Activated gamma-delta T cell (primary cell): ENCODE results near the gene NDUFB10.

ENCODE experiments used
- DNase-seq: peaks from one replicate; lab custom pipeline; 2025; lab: John Stamatoyannopoulos, UW

The NDUFB10 gene

GRCh38 chr16:1971796-1972489 is 12.6 kb downstream of the NDUFB10 start, which contains the start of gene TBL3:
Gene TBL3 (plus strand): TSS chr16:1972053. CDS start chr16:1972165, 112 bp downstream.
- peak; percentile 97 for DNase-seq

GRCh38 chr16:1972490-1972877 is 13.1 kb downstream of the NDUFB10 start:
- DNase-seq: no peak

GRCh38 chr16:1973461-1974156 is 14.3 kb downstream of the NDUFB10 start:
- DNase-seq: no peak

GRCh38 chr16:1974157-1975070 is 15.1 kb downstream of the NDUFB10 start:
- DNase-seq: no peak

GRCh38 chr16:1975432-1976215 is 16.3 kb downstream of the NDUFB10 start:
- no peak for DNase-seq

DNA sequence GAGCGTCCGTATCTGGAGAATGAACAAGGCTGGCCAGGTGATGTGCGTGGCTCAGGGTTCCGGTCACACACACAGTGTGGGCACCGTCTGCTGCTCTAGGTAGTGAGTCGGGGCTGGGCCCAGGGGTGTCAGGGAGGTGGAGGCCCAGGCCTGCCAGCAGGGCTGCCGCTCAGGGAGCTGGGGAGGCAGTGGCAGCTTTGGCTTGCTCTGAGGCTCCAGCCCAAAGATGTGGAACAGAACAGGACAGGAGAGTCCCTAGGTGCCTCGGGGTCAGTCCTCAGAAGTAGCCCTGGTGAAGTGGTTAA is 16.8 kb downstream of the NDUFB10 start:
- no peak for DNase-seq

DNA sequence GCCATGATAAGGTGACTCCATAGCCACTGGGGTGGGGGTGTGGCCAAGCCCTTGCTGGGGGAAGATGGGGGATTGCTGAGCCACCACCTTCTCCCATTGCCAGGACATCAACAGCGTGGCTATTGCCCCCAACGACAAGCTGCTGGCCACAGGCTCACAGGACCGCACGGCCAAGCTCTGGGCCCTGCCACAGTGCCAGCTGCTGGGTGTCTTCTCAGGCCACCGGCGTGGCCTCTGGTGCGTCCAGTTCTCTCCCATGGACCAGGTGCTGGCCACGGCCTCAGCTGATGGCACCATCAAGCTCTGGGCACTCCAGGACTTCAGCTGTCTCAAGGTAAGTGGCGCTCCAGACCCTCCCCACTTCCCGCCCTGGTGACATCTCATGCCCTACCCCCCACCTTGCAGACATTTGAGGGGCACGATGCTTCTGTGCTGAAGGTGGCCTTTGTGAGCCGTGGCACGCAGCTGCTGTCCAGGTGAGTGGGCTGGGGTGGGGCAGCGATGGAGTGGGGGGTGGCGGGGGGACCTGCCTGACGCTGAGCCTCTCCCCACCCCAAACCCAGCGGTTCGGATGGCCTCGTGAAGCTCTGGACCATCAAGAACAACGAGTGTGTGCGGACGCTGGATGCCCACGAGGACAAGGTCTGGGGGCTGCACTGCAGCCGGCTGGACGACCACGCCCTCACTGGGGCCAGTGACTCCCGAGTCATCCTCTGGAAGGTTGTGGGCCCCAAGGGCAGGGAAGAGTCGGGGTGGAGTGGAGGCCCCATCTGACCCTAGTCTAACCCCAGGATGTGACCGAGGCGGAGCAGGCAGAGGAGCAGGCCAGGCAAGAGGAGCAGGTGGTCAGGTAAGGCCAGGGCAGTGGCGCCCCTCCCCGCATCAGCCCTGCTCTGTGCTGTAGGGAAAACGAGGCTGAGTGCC is 17.9 kb downstream of the NDUFB10 start:
- no peak for DNase-seq

- no peak for DNase-seq
These were observed 18.5 kb downstream of the NDUFB10 start for GRCh38 chr16:1977875-1978268.

GRCh38 chr16:1978476-1979120 is 19.3 kb downstream of the NDUFB10 start:
- DNase-seq: no peak

DNA sequence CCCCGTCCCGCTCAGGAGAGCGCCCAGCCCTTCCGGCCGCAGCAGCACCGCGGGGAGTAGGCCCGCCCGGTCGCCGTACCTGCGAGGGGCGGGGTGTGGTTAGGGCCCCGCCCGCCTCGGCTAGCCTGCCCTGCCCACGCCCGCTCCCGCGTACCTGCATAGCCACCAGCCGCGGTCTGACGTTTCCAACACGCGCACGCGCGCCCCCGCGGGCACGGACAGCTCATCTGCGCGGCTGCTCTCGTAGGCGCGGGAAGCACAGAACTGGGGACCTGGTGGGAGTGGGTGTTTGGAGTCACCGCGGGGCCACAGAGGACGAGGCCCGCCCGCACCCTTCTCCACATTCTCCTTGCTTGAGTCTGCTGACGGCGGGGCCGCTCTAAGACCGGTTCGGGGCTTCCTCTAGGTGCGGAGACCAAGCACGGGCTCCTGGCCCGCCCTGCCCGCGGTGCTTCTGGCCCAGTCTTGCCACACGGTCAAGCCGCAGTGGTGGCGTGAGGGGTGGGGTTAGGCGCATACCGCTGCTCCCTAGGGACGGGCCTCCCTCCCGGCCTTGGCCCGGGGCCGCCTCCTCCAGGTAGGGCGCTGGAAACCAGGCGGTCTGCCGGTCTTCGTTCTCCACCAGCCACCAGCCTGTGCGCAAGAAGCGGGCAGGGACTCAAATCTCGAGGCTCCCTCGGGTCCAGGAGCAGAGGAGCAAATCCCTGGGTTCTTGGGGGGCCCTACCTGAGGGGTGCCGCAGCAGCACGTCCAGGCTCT is 20.1 kb downstream of the NDUFB10 start:
- DNase-seq: no peak

GRCh38 chr16:1980030-1980769 is 20.9 kb downstream of the NDUFB10 start:
- no peak for DNase-seq

GRCh38 chr16:1980770-1981087 is 21.4 kb downstream of the NDUFB10 start:
- DNase-seq: no peak

DNA sequence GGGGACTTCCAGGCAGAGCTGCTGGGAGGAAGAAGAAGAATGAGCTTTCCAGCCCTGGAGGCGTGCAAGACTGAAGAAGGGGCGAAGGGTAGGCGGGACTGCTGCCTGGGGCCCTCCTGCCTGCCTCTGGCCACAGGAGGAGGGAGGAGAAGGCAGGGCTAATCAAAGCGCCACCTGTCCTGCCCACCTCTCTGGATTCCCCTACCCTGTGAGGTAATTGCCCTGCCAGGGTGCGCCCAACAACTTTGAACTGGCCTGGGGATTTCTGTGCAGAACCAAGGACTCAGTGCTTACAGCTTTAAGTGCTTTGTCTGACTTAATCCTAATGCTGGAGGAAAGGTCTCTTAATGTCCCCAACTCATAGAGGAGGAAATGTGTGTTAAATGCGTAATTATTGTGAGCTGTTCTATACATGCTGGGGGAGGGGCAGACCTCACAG is 22.1 kb downstream of the NDUFB10 start, which contains the start of gene NOXO1:
Gene NOXO1 (minus strand): TSS at position 72 of the 439 bp plus-strand sequence. CDS start 290 bp downstream, outside the sequence.
- DNase-seq: no peak

DNA sequence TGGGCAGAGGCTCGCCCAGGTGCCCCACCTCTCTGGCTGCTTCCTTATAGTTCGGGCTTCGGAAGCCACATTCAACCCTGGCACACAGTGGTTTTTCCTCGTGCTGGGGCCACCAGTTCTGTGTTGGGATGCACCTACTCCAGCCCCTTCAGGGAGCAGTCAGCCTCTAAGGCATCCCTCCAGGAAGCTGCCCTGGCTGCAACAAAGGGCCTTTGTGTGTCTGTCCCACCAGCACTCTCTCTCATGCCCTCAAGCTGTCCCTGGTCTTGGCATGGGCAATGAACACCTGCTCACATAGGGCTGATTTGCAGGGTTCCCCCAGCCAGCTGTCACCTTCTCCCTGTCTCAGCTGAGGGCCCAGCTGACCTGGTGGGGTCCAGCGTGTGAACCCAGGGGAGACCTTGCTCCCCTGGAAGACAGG is 22.7 kb downstream of the NDUFB10 start:
- no peak for DNase-seq

- no peak for DNase-seq
These were observed 23.7 kb downstream of the NDUFB10 start for GRCh38 chr16:1982991-1983543.

GRCh38 chr16:1983544-1984346 is 24.4 kb downstream of the NDUFB10 start, which contains the start of gene GFER:
Gene GFER (plus strand): TSS chr16:1984193. CDS start chr16:1984219, 26 bp downstream.
- peak; percentile 59 for DNase-seq
